ENCODE results near the gene SETBP1.
A peak's percentile ranks its signal among the peaks of the same experiment; 100 is the strongest.

Gene SETBP1

DNA sequence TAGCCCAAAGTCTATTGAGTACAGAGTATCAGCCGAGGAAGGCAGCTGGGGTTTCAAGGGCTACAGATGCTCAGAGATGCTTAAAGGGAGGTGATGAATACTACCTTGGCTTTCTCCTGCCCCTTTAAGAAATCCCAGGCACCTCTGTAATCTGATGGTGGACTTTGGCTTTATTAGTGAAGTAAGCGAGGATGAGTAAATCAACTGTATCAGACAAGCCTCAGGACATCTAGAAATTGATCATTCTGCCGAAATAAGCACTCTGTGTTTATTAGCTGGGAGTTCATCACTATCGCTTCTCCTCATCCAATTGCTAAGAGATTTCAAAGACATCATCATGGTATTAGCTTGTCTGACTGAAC is 344.4 kb downstream of the SETBP1 start:
- peaks cover 5% of the 10 kb centered on the region for H3K4me1 ChIP-seq (ENCODE audit: control insufficient read depth, insufficient read depth, low read length)
- no peaks in the 10 kb centered on the region for H3K9me3 ChIP-seq (ENCODE audit: control insufficient read depth, low read length)
- no peak overlapping the region for H3K4me3 ChIP-seq (ENCODE audit: low read length)
- DNase-seq (ENCODE audit: low read depth) = no peak
- H3K27me3 ChIP-seq (replicated peaks; ENCODE audit: control insufficient read depth, insufficient read depth, low read length) = no peaks in the 10 kb centered on the region
- H3K36me3 ChIP-seq (ENCODE audit: control insufficient read depth, insufficient read depth, low read length, severe bottlenecking) = no peaks in the 10 kb centered on the region
- H3K9ac ChIP-seq (ENCODE audit: low read length) = no peak overlapping the region

DNA sequence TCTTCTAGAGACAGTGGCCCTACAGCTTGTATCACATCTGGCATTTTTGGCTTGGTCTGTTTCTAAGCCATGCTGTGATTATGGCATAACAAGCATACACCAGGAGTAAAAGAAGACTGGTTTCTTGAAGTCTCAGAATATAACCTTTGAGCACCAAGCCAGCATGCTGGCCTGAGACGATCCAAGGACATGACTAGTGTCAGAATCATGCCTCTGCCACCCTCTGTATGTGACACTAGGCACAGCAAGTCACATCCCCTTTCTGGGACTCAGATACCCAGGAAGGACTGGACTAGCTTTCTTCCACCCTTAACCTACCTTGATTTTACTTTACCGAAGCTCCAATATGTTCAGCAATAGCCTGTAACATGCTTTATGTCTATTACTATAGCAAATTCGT is 345.5 kb downstream of the SETBP1 start:
- no peaks in the 10 kb centered on the region for H3K9me3 ChIP-seq (ENCODE audit: control insufficient read depth, low read length)

DNA sequence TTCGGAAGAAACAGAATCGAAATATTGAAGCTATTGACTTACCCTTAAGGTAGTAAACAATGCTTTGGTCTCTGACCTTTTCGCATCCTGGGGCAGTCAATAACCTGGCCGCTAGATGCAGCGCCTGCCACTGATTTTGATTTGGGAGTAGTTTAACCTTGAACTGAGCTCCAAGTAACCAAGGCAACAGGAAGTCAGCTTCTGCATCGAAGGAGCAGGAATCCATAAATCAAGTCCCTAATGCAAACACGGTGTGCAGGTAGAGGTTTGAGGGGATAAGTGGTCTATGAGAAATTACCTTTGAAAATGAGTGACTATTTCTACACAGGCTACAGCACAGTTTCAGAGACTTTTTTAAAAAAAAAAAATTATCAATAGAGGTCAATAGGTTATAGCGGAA is 353.5 kb downstream of the SETBP1 start:
- H3K27me3 ChIP-seq (replicated peaks; ENCODE audit: control insufficient read depth, insufficient read depth, low read length) = no peaks in the 10 kb centered on the region
- H3K4me1 ChIP-seq (ENCODE audit: control insufficient read depth, insufficient read depth, low read length) = no peaks in the 10 kb centered on the region
- no peaks in the 10 kb centered on the region for H3K9me3 ChIP-seq (ENCODE audit: control insufficient read depth, low read length)
- no peaks in the 10 kb centered on the region for H3K36me3 ChIP-seq (ENCODE audit: control insufficient read depth, insufficient read depth, low read length, severe bottlenecking)
- no peak overlapping the region for H3K9ac ChIP-seq (ENCODE audit: low read length)
- H3K4me3 ChIP-seq (ENCODE audit: low read length) = no peak overlapping the region
- no peak for DNase-seq (ENCODE audit: low read depth)

More for the DNA sequence above, 345.5 kb downstream of the SETBP1 start:
- H3K36me3 ChIP-seq (ENCODE audit: control insufficient read depth, insufficient read depth, low read length, severe bottlenecking) = no peaks in the 10 kb centered on the region
- H3K9ac ChIP-seq (ENCODE audit: low read length) = no peak overlapping the region
- H3K27me3 ChIP-seq (replicated peaks; ENCODE audit: control insufficient read depth, insufficient read depth, low read length) = no peaks in the 10 kb centered on the region
- no peak for DNase-seq (ENCODE audit: low read depth)
- H3K4me3 ChIP-seq (ENCODE audit: low read length) = no peak overlapping the region
- peaks cover 5% of the 10 kb centered on the region for H3K4me1 ChIP-seq (ENCODE audit: control insufficient read depth, insufficient read depth, low read length)

DNA sequence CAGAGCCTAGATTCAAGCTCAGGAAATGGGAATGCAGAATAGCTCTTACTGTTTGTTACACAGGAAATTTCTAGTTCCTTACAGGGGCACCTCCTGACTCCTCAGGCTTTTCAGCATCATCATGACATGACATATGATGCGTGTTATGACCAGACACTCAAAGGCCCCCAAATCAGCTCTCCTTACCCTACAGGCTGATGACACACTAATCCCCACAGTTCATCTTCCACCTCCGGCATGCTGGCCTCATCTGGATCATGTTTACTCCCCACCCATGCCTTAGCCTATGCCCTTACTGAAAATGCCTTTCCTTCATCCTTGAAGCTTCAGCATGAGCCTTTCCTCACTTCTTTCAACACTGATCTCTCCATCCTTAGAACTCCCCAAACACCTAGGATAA is 356.9 kb downstream of the SETBP1 start:
- H3K9me3 ChIP-seq (ENCODE audit: control insufficient read depth, low read length) = no peaks in the 10 kb centered on the region
- DNase-seq (ENCODE audit: low read depth) = no peak
- no peak overlapping the region for H3K4me3 ChIP-seq (ENCODE audit: low read length)
- no peaks in the 10 kb centered on the region for H3K27me3 ChIP-seq (replicated peaks; ENCODE audit: control insufficient read depth, insufficient read depth, low read length)
- peaks cover 5% of the 10 kb centered on the region for H3K4me1 ChIP-seq (ENCODE audit: control insufficient read depth, insufficient read depth, low read length)
- no peak overlapping the region for H3K9ac ChIP-seq (ENCODE audit: low read length)
- H3K36me3 ChIP-seq (ENCODE audit: control insufficient read depth, insufficient read depth, low read length, severe bottlenecking) = no peaks in the 10 kb centered on the region

DNA sequence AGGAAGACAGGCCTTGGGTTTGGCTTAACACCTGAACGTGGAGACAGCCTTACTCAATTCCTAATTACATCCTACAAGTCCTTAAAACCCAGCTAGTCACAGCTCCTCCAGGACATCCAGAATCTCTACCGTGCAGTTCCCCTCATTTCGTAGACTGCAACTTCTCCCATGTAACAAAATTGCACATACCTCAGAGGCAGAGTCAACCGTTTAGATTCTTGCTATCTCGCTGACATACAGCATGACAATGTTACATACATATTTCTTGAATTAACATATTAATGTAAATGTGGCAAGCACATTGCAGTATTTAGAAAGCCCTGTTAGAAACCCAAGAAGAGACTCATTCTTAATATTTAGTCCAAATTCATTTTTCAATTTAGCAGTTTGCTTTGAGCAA is 358.7 kb downstream of the SETBP1 start:
- no peaks in the 10 kb centered on the region for H3K9me3 ChIP-seq (ENCODE audit: control insufficient read depth, low read length)
- no peak for DNase-seq (ENCODE audit: low read depth)
- no peaks in the 10 kb centered on the region for H3K36me3 ChIP-seq (ENCODE audit: control insufficient read depth, insufficient read depth, low read length, severe bottlenecking)
- no peaks in the 10 kb centered on the region for H3K27me3 ChIP-seq (replicated peaks; ENCODE audit: control insufficient read depth, insufficient read depth, low read length)
- H3K9ac ChIP-seq (ENCODE audit: low read length) = no peak overlapping the region
- H3K4me3 ChIP-seq (ENCODE audit: low read length) = no peak overlapping the region
- H3K4me1 ChIP-seq (ENCODE audit: control insufficient read depth, insufficient read depth, low read length) = peaks cover 5% of the 10 kb centered on the region

DNA sequence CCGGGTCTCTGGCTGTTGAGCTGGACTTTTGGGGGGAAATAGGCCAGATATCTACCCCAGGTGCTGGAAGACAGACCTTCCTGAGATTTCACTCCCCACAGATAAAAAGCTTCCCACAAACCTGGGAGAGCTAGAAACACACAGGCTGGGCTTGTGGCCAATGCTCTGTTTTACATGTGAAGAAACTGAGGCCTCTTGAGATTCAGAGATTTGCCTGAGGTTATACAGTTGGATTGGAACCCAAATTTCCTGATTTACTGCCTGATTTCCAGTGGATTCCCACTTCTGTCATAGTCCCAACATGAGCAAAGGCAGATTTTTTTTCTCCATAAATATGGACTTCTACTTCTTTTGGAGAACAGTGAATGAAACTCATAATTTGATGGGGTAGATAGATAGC is 360.2 kb downstream of the SETBP1 start:
- H3K36me3 ChIP-seq (ENCODE audit: control insufficient read depth, insufficient read depth, low read length, severe bottlenecking) = no peaks in the 10 kb centered on the region
- H3K4me3 ChIP-seq (ENCODE audit: low read length) = no peak overlapping the region
- DNase-seq (ENCODE audit: low read depth) = no peak
- no peaks in the 10 kb centered on the region for H3K9me3 ChIP-seq (ENCODE audit: control insufficient read depth, low read length)
- no peaks in the 10 kb centered on the region for H3K27me3 ChIP-seq (replicated peaks; ENCODE audit: control insufficient read depth, insufficient read depth, low read length)
- H3K4me1 ChIP-seq (ENCODE audit: control insufficient read depth, insufficient read depth, low read length) = peaks cover 5% of the 10 kb centered on the region
- H3K9ac ChIP-seq (ENCODE audit: low read length) = no peak overlapping the region

DNA sequence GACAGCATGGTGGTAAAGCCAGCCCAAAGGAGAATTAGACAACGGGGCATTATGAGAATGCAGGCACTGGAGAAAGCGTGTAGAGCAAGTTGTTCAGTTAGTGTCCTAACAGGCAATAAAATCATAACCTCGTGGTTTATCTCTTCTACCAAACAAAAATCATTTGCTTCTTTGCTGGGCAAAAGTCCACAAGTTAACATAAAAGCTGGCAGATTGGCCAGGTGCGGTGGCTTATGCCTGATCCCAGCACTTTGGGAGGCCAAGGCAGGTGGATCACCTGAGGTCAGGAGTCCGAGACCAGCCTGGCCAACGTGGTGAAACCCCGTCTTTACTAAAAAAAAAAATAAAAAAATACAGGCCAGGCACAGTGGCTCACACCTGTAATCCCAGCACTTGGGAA is 364.1 kb downstream of the SETBP1 start:
- Histone ChIP-seq H3K9me3 (ENCODE audit: control insufficient read depth, low read length) (no peaks in the 10 kb centered on the region), H3K27me3 (replicated peaks; ENCODE audit: control insufficient read depth, insufficient read depth, low read length) (no peaks in the 10 kb centered on the region), H3K4me3 (ENCODE audit: low read length) (no peak overlapping the region), H3K4me1 (ENCODE audit: control insufficient read depth, insufficient read depth, low read length) (peaks cover 10% of the 10 kb centered on the region), H3K9ac (ENCODE audit: low read length) (no peak overlapping the region), H3K36me3 (ENCODE audit: control insufficient read depth, insufficient read depth, low read length, severe bottlenecking) (no peaks in the 10 kb centered on the region)
- DNase-seq (ENCODE audit: low read depth) = no peak

DNA sequence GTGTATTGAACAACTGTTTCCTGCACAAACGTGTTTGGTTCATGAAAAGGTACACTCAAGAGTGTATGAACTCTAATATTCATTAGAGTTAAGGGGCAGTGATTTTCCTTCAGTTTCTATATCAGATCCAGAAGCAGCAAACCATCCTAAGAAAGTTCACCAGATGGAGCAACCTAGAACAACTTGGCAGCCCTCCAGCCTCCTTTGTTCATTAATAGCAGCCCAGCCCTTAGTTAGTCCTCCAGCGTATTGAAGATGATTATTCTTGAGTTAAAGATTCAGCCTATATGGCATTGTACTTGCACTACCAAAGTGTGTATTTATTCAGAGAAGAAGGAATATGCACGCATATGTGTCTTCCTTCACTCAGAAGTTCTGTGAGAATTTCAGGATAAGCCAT is 365.5 kb downstream of the SETBP1 start:
- H3K9ac ChIP-seq (ENCODE audit: low read length) = no peak overlapping the region
- H3K9me3 ChIP-seq (ENCODE audit: control insufficient read depth, low read length) = no peaks in the 10 kb centered on the region
- DNase-seq (ENCODE audit: low read depth) = no peak
- no peaks in the 10 kb centered on the region for H3K27me3 ChIP-seq (replicated peaks; ENCODE audit: control insufficient read depth, insufficient read depth, low read length)
- H3K4me1 ChIP-seq (ENCODE audit: control insufficient read depth, insufficient read depth, low read length) = peaks cover 25% of the 10 kb centered on the region
- no peak overlapping the region for H3K4me3 ChIP-seq (ENCODE audit: low read length)
- no peaks in the 10 kb centered on the region for H3K36me3 ChIP-seq (ENCODE audit: control insufficient read depth, insufficient read depth, low read length, severe bottlenecking)

DNA sequence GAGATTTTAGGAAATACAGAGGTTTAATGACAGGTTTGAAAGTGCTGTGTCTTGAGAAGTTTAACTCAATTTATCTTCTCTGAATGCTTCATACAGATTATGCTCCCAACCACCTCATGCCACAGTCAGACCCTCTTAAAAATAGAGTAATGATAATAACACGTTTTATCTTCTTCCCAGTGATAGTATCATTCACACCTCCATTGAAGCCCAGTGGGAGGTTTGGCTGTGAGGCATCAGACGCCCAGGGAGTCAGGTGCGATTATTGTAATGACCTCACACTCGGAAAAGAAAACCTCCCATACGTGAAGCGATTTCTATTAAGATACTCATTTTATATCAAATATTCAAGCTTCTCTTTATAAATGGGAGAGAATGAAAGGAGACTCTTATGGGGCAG is 366.3 kb downstream of the SETBP1 start:
- Histone ChIP-seq H3K4me3 (ENCODE audit: low read length) (no peak overlapping the region), H3K9ac (ENCODE audit: low read length) (no peak overlapping the region), H3K27me3 (replicated peaks; ENCODE audit: control insufficient read depth, insufficient read depth, low read length) (no peaks in the 10 kb centered on the region), H3K4me1 (ENCODE audit: control insufficient read depth, insufficient read depth, low read length) (peaks cover 22% of the 10 kb centered on the region), H3K36me3 (ENCODE audit: control insufficient read depth, insufficient read depth, low read length, severe bottlenecking) (no peaks in the 10 kb centered on the region), H3K9me3 (ENCODE audit: control insufficient read depth, low read length) (no peaks in the 10 kb centered on the region)
- DNase-seq (ENCODE audit: low read depth) = no peak

DNA sequence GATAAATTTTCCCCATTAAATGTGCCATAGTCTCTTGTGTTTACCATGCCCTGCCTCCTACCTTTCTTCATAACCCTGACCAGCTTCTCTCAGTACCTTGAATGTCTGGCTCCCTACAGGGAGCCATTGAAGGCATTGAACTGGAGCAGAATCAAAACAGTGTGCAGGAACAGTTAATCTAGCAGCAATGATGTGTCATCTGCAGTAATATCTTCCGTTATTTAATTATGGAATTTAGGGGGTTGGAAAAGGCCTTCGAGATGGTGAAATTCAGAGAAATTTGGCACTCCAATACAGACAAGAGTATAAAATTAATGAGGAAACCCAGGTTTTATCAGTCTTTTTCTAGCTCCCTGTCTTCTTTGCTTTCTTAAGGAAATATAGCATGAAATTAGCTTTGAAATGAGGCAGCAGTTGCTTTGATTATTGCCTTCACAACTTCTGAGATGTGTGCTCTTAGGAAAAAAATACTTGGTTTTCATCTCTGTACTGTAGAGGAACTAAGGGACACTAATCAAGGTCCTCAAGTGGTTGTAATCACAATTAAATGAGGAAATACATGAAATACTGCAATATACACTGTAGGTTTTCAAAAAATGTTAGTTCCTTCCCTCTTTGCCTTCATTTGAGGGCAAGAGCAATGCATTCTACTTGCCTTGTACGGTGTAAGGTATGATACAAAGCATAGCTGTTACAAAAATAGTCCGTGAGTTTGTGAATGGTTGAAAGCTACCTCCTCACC is 369.1 kb downstream of the SETBP1 start:
- Histone ChIP-seq H3K27me3 (replicated peaks; ENCODE audit: control insufficient read depth, insufficient read depth, low read length) (no peaks in the 10 kb centered on the region), H3K4me1 (ENCODE audit: control insufficient read depth, insufficient read depth, low read length) (peaks cover 22% of the 10 kb centered on the region), H3K9me3 (ENCODE audit: control insufficient read depth, low read length) (no peaks in the 10 kb centered on the region), H3K9ac (ENCODE audit: low read length) (no peak overlapping the region), H3K36me3 (ENCODE audit: control insufficient read depth, insufficient read depth, low read length, severe bottlenecking) (no peaks in the 10 kb centered on the region), H3K4me3 (ENCODE audit: low read length) (no peak overlapping the region)
- DNase-seq (ENCODE audit: low read depth) = no peak

DNA sequence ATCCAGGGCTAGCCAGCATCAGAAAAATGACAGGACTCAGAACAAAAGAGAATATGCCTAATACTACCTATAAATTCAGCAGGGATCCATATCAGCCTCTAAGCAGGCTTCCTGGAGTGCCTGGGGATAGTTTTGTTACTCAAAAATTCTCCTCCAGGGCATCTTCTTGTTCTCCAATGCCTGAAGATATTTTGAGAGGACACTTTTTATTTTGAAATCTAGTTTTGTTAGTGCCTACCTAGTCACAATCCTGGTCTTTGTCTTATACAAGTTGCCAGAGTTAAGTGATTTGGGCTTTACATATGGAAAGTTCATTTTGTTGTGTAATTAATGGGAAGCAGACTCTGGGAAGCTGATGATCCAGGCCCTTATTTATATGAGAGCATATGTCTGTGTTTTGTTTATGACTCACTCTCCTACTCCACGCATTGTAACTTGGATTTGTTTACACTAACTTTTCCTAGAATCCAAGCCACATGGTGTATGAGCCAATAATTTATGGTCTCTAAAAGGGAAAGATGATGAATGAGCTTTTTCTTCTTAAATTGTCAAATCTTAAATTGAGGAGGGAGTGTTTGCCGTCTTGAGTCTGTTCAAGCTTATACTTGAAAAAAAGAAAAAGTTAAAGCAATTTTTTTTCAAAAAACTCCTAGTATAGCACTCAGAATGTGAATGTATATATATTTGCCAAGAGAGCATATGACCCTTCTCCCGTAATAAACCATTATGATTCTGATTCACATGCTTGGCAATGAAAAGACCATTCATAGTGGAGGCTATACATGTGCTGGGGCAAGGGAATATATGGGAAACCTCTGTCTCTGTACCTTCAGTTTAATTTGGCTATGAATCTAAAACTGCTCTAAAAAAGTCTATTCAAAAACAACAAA is 370.3 kb downstream of the SETBP1 start:
- no peak overlapping the region for H3K9ac ChIP-seq (ENCODE audit: low read length)
- DNase-seq (ENCODE audit: low read depth) = peak; percentile 92
- H3K36me3 ChIP-seq (ENCODE audit: control insufficient read depth, insufficient read depth, low read length, severe bottlenecking) = no peaks in the 10 kb centered on the region
- no peak overlapping the region for H3K4me3 ChIP-seq (ENCODE audit: low read length)
- H3K9me3 ChIP-seq (ENCODE audit: control insufficient read depth, low read length) = no peaks in the 10 kb centered on the region
- H3K27me3 ChIP-seq (replicated peaks; ENCODE audit: control insufficient read depth, insufficient read depth, low read length) = no peaks in the 10 kb centered on the region
- H3K4me1 ChIP-seq (ENCODE audit: control insufficient read depth, insufficient read depth, low read length) = peaks cover 22% of the 10 kb centered on the region

Measured in adipocyte (in vitro differentiated cells).